Muscle of leg (tissue), 11 donors: ENCODE measurements around the gene TP53I3. TPM values are rescaled to one million over a fixed set of nuclear protein-coding genes. Genes with fewer than 3 reads are reported as not detected.
"Not testable (repeated sequence)": the region's sequence is repeated elsewhere in the genome, so short reads cannot be mapped to it uniquely, and the experiment has no call there.

ENCODE experiments used
- DNase-seq: peaks from one replicate; pipeline ENCODE4 v3.0.0; 2013
- H3K27ac ChIP-seq: one replicate; pipeline ENCODE4 v1.5.1; 2013; ENCODE audit warnings: mild to moderate bottlenecking, low read length, control low read depth
- H3K27me3 ChIP-seq: one replicate; pipeline ENCODE4 v1.6.1; 2013; ENCODE audit warnings: low read length; ENCODE audit not compliant: control insufficient read depth, insufficient read depth
- H3K36me3 ChIP-seq: one replicate; pipeline ENCODE4 v1.6.1; 2013; ENCODE audit warnings: low read length; ENCODE audit not compliant: control insufficient read depth, insufficient read depth
- H3K4me1 ChIP-seq: one replicate; pipeline ENCODE4 v1.6.1; 2013; ENCODE audit warnings: low read length; ENCODE audit not compliant: control insufficient read depth, insufficient read depth
- H3K4me3 ChIP-seq: one replicate; pipeline ENCODE4 v1.5.1; 2013; ENCODE audit warnings: low read length, control low read depth
- H3K9me3 ChIP-seq: replicated peaks from 2 replicates; pipeline ENCODE4 v1.6.1; 2013; ENCODE audit warnings: low read depth, low read length; ENCODE audit not compliant: control insufficient read depth
- WGBS: methylation state at CpG from one replicate; pipeline ENCODE4 v1.1.5; 2013; ENCODE audit warnings: missing lambda C conversion rate; ENCODE audit not compliant: insufficient coverage; 5-methylcytosine and 5-hydroxymethylcytosine counted together
- polyA plus RNA-seq, 8 donors: library from polyadenylated mRNA; unstranded; fragments of 120-200 nt; gene quantifications; one replicate each; pipeline versions ENCODE4 v1.2.1 to v1.2.3, GENCODE V29; 2013; ENCODE audit warnings: inconsistent platforms in 1 of 8, low replicate concordance in 1 of 8; ENCODE audit not compliant: insufficient read length in 8 of 8, insufficient read depth in 1 of 8
- total RNA-seq: library from RNA; stranded (reverse); fragments of 120-200 nt; gene quantifications from one replicate; pipeline ENCODE4 v1.2.4, GENCODE V29; 2013

Gene TP53I3
- total and polyA plus RNA-seq, 9 donors = 30.9 to 48.3 (median 34.9) TPM

- Histone ChIP-seq H3K27ac (peak overlapping the region; percentile 45), H3K4me3 (no peak overlapping the region), H3K27me3 (no peaks in the 10 kb centered on the region), H3K36me3 (no peaks in the 10 kb centered on the region), H3K9me3 (no peaks in the 10 kb centered on the region), H3K4me1 (peaks cover 25% of the 10 kb centered on the region)
- DNase-seq = peak; percentile 93
- WGBS = 20% methylated on average over 1 of the region's 5 CpGs
Measured at GRCh38 chr2:24121066-24121465, 36.4 kb upstream of the TP53I3 start.

DNA sequence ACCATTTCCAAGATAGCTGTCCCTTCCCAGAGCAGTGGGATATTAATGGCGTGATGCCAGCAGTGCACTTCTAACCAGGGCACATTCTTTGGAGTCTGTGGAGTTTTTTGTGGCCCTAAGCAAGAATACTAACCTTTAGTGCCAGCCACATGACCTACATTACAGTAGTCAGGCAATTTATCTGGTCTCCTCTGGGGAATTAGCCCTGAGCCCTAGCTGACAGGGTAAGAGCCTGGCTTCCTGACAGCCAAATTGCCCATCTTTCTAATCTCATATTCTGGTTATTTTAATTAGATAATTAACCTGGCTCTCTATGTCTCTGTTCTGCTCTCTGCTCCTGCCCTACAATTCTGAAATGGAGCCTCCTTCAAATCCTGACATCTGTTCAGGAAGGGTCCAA is 33.3 kb upstream of the TP53I3 start:
- Histone ChIP-seq H3K27me3 (no peaks in the 10 kb centered on the region), H3K4me1 (peaks cover 15% of the 10 kb centered on the region), H3K27ac (no peak overlapping the region), H3K36me3 (peaks cover 9% of the 10 kb centered on the region), H3K9me3 (peaks cover 7% of the 10 kb centered on the region), H3K4me3 (no peak overlapping the region)
- no peak for DNase-seq
- no CpG with 5 or more reads among the region's 1 CpG for WGBS

- H3K36me3 ChIP-seq = peaks cover 9% of the 10 kb centered on the region
- no CpG with 5 or more reads among the region's 2 CpGs for WGBS
- peaks cover 7% of the 10 kb centered on the region for H3K9me3 ChIP-seq
- no peak overlapping the region for H3K27ac ChIP-seq
- H3K4me3 ChIP-seq = no peak overlapping the region
- no peaks in the 10 kb centered on the region for H3K27me3 ChIP-seq
- DNase-seq = no peak
- peaks cover 6% of the 10 kb centered on the region for H3K4me1 ChIP-seq
Measured at GRCh38 chr2:24115057-24115456, 30.4 kb upstream of the TP53I3 start.

GRCh38 chr2:24111407-24111901 is 26.8 kb upstream of the TP53I3 start:
- peak; percentile 59 for DNase-seq
- H3K4me1 ChIP-seq = peaks cover 6% of the 10 kb centered on the region
- WGBS = no CpG with 5 or more reads among the region's 2 CpGs
- H3K27me3 ChIP-seq = no peaks in the 10 kb centered on the region
- H3K4me3 ChIP-seq = no peak overlapping the region
- peaks cover 7% of the 10 kb centered on the region for H3K9me3 ChIP-seq
- H3K27ac ChIP-seq = no peak overlapping the region
- peaks cover 9% of the 10 kb centered on the region for H3K36me3 ChIP-seq

DNA sequence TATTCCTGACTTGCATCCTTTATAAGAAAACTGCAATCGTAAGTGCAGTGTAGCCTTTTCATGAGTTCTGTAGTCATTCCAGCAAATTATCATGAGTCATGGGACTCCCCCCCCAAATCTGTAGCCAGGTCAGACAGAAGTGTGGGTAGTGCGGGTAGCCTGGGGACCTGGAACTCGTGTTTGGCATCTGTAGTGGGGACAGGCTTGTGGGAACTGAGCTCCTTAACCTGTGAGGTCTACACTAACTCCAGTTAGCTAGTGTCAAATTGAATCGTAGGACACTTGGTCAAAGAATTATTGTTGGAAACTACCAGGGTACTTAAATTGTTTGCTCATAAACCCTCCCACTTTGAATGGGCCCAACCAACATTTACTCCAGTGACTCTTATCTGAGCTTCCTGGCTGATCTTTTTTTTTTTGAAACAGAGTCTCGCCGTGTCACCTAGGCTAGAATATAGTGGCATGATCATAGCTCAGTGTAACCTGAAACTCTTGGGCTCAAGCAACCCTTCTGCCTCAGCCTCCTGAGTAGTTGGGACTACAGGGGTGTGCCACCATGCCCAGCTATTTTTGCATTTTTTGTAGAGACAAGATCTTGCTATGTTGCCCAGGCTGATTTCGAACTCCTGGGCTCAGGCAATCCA is 26.1 kb upstream of the TP53I3 start:
- DNase-seq = no peak
- WGBS = 84% methylated on average over 3 of the region's 7 CpGs
- Histone ChIP-seq H3K4me1 (peaks cover 6% of the 10 kb centered on the region), H3K27ac (no peak overlapping the region), H3K4me3 (no peak overlapping the region), H3K36me3 (peaks cover 9% of the 10 kb centered on the region), H3K27me3 (no peaks in the 10 kb centered on the region), H3K9me3 (peaks cover 7% of the 10 kb centered on the region)

DNA sequence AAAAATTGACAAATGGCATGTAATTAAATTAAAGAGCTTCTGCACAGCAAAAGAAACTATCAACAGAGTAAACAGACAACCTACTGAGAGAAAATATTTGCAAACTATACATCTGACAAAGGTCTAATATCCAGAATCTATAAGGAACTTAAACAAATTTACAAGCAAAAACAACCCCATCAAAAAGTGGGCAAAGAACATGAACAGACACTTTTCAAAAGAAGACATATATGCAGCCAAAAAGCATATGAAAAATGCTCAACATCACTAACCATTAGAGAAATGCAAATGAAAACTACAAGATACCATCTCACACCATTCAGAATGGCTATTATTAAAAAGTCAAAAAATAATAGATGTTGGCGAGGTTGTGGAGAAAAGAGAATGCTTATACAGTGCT is 24.8 kb upstream of the TP53I3 start:
- not testable (repeated sequence) for H3K27me3 ChIP-seq, H3K27ac ChIP-seq, DNase-seq, H3K4me1 ChIP-seq, H3K4me3 ChIP-seq, H3K9me3 ChIP-seq, H3K36me3 ChIP-seq
- no CpG with 5 or more reads among the region's 1 CpG for WGBS

DNA sequence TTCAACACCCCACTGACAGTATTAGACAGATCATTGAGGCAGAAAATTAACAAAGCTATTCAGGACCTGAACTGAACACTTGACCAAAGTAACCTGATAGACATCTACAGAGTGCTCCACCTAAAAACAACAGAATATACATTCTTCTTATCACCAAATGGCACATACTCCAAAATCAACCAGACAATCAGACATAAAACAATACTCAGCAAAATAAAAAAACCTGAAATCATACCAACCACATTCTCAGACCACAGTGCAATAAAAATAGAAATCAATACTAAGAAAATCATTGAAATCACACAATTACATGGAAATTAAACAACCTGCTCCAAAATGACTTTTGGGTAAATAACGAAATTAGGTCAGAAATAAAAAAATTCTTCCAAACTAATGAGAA is 22.7 kb upstream of the TP53I3 start:
- Histone ChIP-seq H3K9me3 (no peaks in the 10 kb centered on the region), H3K4me3 (no peak overlapping the region), H3K4me1 (peaks cover 6% of the 10 kb centered on the region), H3K27me3 (no peaks in the 10 kb centered on the region), H3K27ac (no peak overlapping the region), H3K36me3 (peaks cover 4% of the 10 kb centered on the region)
- no peak for DNase-seq
- no CpG with 5 or more reads among the region's 1 CpG for WGBS

GRCh38 chr2:24106786-24107185 is 22.2 kb upstream of the TP53I3 start:
- DNase-seq = no peak
- Histone ChIP-seq H3K4me3 (no peak overlapping the region), H3K4me1 (peaks cover 6% of the 10 kb centered on the region), H3K27me3 (no peaks in the 10 kb centered on the region), H3K27ac (no peak overlapping the region), H3K36me3 (peaks cover 4% of the 10 kb centered on the region), H3K9me3 (no peaks in the 10 kb centered on the region)

GRCh38 chr2:24105816-24106215 is 21.2 kb upstream of the TP53I3 start:
- H3K4me1 ChIP-seq = no peaks in the 10 kb centered on the region
- no peak overlapping the region for H3K4me3 ChIP-seq
- no CpG with 5 or more reads among the region's 2 CpGs for WGBS
- H3K9me3 ChIP-seq = no peaks in the 10 kb centered on the region
- no peaks in the 10 kb centered on the region for H3K27me3 ChIP-seq
- H3K36me3 ChIP-seq = peaks cover 4% of the 10 kb centered on the region
- no peak overlapping the region for H3K27ac ChIP-seq
- no peak for DNase-seq

- Histone ChIP-seq H3K27me3 (no peaks in the 10 kb centered on the region), H3K27ac (no peak overlapping the region), H3K4me3 (no peak overlapping the region), H3K36me3 (peaks cover 4% of the 10 kb centered on the region), H3K9me3 (no peaks in the 10 kb centered on the region), H3K4me1 (no peaks in the 10 kb centered on the region)
- DNase-seq = no peak
- 79% methylated on average over 4 of the region's 4 CpGs for WGBS
Measured at GRCh38 chr2:24104906-24105305, 20.3 kb upstream of the TP53I3 start.
